WI38 (cell line): ENCODE data around the gene SLC4A8.

Experiments
- H3K4me3 ChIP-seq: 2 replicates; pipeline ENCODE4 v1.5.1; 2011; ENCODE audit warnings: low read depth, mild to moderate bottlenecking, control low read depth, low read length
- CTCF ChIP-seq: IDR thresholded peaks from 2 replicates; pipeline ENCODE4 v1.5.1; 2012; ENCODE audit warnings: low read depth, mild to moderate bottlenecking, control low read depth, low read length

Gene SLC4A8

GRCh38 chr12:51460519-51460918 is 35.9 kb downstream of the SLC4A8 start:
- H3K4me3 ChIP-seq, result no peak overlapping the region
- no peak for TF ChIP-seq CTCF

GRCh38 chr12:51465491-51465890 is 40.9 kb downstream of the SLC4A8 start:
- no peak overlapping the region for H3K4me3 ChIP-seq
- TF ChIP-seq CTCF, result no peak

- no peak for TF ChIP-seq CTCF
- H3K4me3 ChIP-seq, result no peak overlapping the region
Measured at GRCh38 chr12:51470116-51470515, 45.5 kb downstream of the SLC4A8 start.

GRCh38 chr12:51471111-51471864 is 46.7 kb downstream of the SLC4A8 start:
- TF ChIP-seq CTCF, result no peak
- no peak overlapping the region for H3K4me3 ChIP-seq

- H3K4me3 ChIP-seq, result no peak overlapping the region
- TF ChIP-seq CTCF, result no peak
Measured at GRCh38 chr12:51472984-51473383, 48.4 kb downstream of the SLC4A8 start.

GRCh38 chr12:51473947-51474346 is 49.3 kb downstream of the SLC4A8 start:
- H3K4me3 ChIP-seq, result no peak overlapping the region
- no peak for TF ChIP-seq CTCF

- no peak for TF ChIP-seq CTCF
- no peak overlapping the region for H3K4me3 ChIP-seq
Measured at GRCh38 chr12:51475543-51475942, 50.9 kb downstream of the SLC4A8 start.
